Stromal cell of bone marrow (primary cell): ENCODE measurements around the gene SF3B5.
"Not testable (repeated sequence)": the region's sequence is repeated elsewhere in the genome, so short reads cannot be mapped to it uniquely, and the experiment has no call there.

Experiments
- DNase-seq: peaks from one replicate; pipeline ENCODE4 v3.0.0-alpha.2; 2012; ENCODE audit warnings: low read depth

SF3B5 gene

DNA sequence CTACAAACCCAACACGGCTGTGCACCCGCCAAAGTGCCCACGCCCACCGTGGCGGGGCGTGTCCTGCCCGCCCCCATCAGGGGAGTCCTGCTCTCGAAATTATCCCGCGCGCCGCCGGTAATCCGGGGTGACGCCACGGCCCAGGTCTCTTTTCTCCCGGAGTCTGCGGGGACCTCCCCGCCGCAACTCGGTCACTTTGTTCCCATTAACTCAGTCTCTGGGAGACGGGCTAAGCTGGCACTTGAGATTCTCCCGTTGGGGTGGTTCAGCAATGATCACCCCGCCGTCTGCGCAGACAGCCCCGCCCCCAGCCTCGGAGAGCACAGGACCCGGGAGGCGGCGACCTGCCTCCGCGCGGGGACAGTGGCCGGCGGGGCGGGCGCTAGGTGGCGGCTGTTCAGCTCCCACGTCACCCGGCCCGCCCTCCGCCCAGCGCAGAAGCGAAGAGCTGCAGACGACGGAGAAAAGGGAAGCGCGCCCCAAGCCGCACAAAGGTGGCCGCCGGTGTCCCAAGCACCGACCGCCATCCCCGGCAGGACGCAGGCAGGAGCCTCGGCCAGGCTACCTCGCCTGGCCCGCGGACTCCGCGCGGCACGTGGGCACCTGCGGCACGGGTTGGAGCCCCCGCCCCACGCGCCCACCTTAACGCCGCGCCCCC is 31.5 kb downstream of the SF3B5 start:
- no peak for DNase-seq

DNA sequence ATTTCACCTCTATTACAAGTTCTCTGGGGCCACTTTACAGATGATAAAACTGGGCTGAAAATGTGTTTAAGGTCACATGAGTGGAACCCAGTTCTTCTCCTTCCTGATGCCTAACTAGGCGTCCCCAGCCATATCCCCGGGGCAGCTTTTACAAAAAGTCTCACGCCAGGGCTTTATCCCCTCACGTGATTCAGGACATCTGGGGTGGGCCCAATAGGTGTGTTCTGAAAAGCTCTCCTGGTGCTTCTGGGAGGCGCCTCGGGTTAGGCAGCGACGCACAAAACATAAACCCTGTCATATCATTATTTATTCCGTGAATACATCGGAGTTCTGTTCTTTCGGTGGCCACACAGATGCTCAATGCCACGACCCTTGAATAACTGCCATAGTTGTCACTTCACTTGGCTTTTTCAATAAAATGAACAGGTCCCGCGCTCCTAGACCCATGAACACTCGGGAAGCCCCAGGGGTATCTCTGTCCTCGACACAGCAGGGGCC is 32.1 kb downstream of the SF3B5 start:
- no peak for DNase-seq

GRCh38 chr6:144062786-144063185 is 32.6 kb downstream of the SF3B5 start:
- no peak for DNase-seq

DNA sequence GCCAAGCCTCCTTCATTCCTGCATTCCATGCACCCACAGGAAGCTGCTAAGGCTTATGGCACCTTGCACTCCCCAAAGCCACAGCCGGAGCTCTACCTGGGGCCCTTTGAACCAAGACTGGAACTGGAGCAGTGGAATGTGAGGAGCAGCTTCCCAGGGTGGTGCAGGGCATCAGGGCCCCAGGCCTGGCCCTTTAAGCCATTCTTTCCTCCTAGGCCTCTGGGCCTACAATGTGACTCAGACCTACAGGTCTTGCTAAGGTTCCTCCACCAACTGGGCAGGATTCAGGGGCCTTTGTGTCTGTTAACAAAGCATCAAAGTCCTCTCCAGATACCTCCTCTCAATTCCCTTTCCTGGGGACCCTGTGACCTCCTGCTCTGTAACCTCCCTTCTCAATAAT is 36.2 kb downstream of the SF3B5 start:
- no peak for DNase-seq

DNA sequence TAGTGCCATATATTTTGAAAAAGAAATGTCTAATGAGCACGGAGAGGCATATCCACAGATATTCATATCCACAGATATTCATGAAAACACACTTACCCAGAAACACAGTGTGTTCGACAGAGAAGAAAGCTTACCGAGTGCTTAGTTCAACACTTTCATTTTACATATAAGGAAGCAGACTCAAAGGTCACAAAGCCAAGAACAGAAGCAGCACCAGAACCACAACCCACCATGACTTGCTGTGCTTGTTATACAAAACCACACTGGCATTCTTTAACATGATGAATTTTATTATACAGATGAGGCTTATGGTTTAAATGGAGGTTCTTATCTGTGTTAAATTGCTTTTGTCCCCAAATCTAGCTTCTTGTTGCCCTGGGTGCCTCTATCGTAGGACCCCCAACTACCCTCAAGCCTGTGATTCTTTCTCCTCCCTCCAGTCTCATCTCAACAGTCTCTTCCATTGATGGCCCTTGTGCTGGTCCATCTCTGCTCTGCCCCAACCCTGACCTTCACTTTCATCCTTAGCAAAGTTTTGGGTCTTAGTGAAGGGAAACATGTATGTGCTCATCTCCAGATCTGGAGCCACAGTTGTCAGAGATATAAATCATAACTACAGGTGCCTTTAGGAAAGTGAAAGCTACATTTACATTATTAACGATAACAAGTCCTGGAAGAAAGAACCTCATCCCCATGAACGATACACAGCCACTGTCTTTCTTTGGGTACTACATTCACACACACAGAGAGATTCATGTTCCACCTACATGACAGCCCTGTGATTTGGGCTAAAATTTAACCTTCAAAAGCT is 40.0 kb downstream of the SF3B5 start:
- no peak for DNase-seq

DNA sequence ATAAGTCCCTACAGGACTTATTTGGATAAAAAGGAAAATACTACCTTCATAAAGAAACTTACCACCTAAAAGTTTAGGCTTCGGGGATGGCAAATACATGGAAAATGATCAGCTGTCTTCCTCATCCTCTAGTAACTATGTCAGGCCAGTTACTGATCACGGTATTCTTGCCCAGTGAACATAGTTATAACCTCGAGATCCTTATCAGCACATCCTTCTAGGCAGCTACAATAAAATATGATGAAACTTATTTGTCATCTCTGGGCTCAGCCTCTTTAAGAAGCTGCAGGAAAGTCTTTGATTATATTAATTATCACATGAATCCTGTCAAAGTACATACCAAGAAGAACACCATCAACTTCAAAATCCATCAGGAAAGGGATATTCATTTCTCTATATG is 41.8 kb downstream of the SF3B5 start:
- DNase-seq, result no peak

GRCh38 chr6:144052488-144052887 is 42.9 kb downstream of the SF3B5 start:
- DNase-seq, result no peak

GRCh38 chr6:144049386-144049785 is 46.0 kb downstream of the SF3B5 start:
- no peak for DNase-seq

GRCh38 chr6:144047688-144048087 is 47.7 kb downstream of the SF3B5 start:
- no peak for DNase-seq

- DNase-seq, result not testable (repeated sequence)
These were observed 48.7 kb downstream of the SF3B5 start for GRCh38 chr6:144046672-144047071.

- not testable (repeated sequence) for DNase-seq
These were observed 50.4 kb downstream of the SF3B5 start for GRCh38 chr6:144044989-144045388.
